ENCODE measurements around the gene L1CAM. TPM values are rescaled to one million over a fixed set of nuclear protein-coding genes. Genes with fewer than 3 reads are reported as not detected.
A peak's percentile ranks its signal among the peaks of the same experiment; 100 is the strongest.

The L1CAM gene
- total RNA-seq, 3 donors from 2014 or later: 0.14 to 0.46 (median 0.34) TPM

GRCh38 chrX:153917869-153918268 lies 31.9 kb upstream of the L1CAM start:
- DNase-seq (no peak), ATAC-seq (no peak)
- Mint-ChIP-seq H3K4me3 (no peak overlapping the region), H3K9me3 (no peaks in the 10 kb centered on the region), H3K27me3 (ENCODE audit: low read depth) (no peaks in the 10 kb centered on the region), H3K4me1 (ENCODE audit: low read depth) (peaks cover 12% of the 10 kb centered on the region), H3K36me3 (ENCODE audit: insufficient read depth) (peaks cover 2% of the 10 kb centered on the region)

GRCh38 chrX:153913701-153914100 lies 27.7 kb upstream of the L1CAM start:
- DNase-seq (no peak), ATAC-seq (no peak)
- peaks cover 7% of the 10 kb centered on the region for H3K36me3 Mint-ChIP-seq (ENCODE audit: insufficient read depth)
- H3K27me3 Mint-ChIP-seq (ENCODE audit: low read depth): no peaks in the 10 kb centered on the region
- no peaks in the 10 kb centered on the region for H3K9me3 Mint-ChIP-seq
- H3K4me1 Mint-ChIP-seq (ENCODE audit: low read depth): peaks cover 5% of the 10 kb centered on the region
- H3K4me3 Mint-ChIP-seq: no peak overlapping the region

DNA sequence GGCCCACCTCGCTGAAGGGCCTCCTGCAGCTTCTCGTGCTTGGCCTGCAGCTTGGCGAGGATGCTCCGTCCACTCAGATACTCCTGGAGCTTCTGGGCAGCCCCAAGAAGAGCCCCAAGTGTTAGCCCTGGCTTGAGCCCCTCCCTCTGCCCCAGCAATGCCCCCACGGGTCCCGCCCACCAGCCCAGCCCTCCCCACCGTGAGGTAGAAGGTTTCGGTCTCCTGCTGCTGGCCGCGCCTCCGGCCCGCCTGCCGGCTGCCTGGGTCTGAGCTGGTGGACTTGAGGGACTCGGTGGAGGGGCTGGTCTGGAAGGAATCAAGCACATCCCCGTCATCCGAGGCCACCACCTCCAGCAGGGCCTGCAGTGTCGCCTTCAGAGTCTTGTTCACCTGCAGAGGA lies 27.2 kb upstream of the L1CAM start:
- DNase-seq (no peak), ATAC-seq (no peak)
- Mint-ChIP-seq H3K9me3 (no peaks in the 10 kb centered on the region), H3K27me3 (ENCODE audit: low read depth) (no peaks in the 10 kb centered on the region), H3K4me3 (no peak overlapping the region), H3K4me1 (ENCODE audit: low read depth) (peaks cover 5% of the 10 kb centered on the region), H3K36me3 (ENCODE audit: insufficient read depth) (peaks cover 7% of the 10 kb centered on the region)

GRCh38 chrX:153911798-153912197 lies 25.8 kb upstream of the L1CAM start:
- ATAC-seq: no peak
- Mint-ChIP-seq H3K4me3 (no peak overlapping the region), H3K4me1 (ENCODE audit: low read depth) (peaks cover 5% of the 10 kb centered on the region), H3K36me3 (ENCODE audit: insufficient read depth) (peaks cover 7% of the 10 kb centered on the region), H3K9me3 (no peaks in the 10 kb centered on the region), H3K27me3 (ENCODE audit: low read depth) (no peaks in the 10 kb centered on the region)
- no peak for DNase-seq

DNA sequence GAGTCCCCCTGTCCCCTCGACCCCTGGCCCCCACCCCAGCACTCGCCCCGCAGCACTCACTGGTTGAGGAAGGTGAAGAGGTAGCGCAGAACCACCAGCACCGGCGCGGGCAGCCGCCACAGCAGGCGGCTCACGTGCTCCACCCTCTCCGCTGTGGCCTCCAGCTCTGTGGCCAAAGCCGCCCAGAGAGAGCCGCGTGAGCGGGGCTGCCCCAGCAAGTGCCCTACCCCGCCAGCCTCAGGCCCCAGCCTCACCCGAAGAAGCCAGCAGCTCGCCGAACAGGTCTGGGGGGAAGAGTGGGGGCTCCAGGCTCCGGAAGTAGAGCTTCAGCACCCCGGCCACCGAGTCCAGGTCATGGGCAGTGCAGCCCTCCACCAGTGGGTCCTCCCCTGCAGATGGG lies 24.5 kb upstream of the L1CAM start:
- H3K4me3 Mint-ChIP-seq: no peak overlapping the region
- peaks cover 10% of the 10 kb centered on the region for H3K4me1 Mint-ChIP-seq (ENCODE audit: low read depth)
- H3K9me3 Mint-ChIP-seq: no peaks in the 10 kb centered on the region
- no peaks in the 10 kb centered on the region for H3K27me3 Mint-ChIP-seq (ENCODE audit: low read depth)
- ATAC-seq (no peak), DNase-seq (no peak)
- H3K36me3 Mint-ChIP-seq (ENCODE audit: insufficient read depth): peaks cover 7% of the 10 kb centered on the region

DNA sequence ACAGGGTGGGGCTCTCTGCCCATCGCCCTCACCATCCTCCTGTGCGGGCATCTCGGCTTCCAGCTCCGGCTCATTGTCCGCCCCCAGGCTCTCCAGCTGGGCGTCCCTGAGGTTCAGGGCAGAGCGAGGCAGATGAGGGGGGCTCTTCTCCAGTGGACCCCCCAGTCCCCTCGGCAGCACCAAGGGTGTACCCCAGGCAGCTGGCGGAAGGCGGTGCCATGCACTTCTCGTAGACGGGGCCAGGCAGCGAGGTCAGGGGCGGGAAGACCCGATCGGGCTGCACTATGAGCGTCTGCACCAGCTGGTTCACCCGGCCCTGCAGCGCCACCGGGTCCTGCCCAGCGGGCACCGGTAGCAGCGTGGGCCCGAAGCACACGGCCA lies 24.0 kb upstream of the L1CAM start:
- Mint-ChIP-seq H3K36me3 (ENCODE audit: insufficient read depth) (peaks cover 7% of the 10 kb centered on the region), H3K9me3 (no peaks in the 10 kb centered on the region), H3K27me3 (ENCODE audit: low read depth) (no peaks in the 10 kb centered on the region), H3K4me1 (ENCODE audit: low read depth) (peaks cover 10% of the 10 kb centered on the region), H3K4me3 (no peak overlapping the region)
- ATAC-seq (no peak), DNase-seq (no peak)

DNA sequence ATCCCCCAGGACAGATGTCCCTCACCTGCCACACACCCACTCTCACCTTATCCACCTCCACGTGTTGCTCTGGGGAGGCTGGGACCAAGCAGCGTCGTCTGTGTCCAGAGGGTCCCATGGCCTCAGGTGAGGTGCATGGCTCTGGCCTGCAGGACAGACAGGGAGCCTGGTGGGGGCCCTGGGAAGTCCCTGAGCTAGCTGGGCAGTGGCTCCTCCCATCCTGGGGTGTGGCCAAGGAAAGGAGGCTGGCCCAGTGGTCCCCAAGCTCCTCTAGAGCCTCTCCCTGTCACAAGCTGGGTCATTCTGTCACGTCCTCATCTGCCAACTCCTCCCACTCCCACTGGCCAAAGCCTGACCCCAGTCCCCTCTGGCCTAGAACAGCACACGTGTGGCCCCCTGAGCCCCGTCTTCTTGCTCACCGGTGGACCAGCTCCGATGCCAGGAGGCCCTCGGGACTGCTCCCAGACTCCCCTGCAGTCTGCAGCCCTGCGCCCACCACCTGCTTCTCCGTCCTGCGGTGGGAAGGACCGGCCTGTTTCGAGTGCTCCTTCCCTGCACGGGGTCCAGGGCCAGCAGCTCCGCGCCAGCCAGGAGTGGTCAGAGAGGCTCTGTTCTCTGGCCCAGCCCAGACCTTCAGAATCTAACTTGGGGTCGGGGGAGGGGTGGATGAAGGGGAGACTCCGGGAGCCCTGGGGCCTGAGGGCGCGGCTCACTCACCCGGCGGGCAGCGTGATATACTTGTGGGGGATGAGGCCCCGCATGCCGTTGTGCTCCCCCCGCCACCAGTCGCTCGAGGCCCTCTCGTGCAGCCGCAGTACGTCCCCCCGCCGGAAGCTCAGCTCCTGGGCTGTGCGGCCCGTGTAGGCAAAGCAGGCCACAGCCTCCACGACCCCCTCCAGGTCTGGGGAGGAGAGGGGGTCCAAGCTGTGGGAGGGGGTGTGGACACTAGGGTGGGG lies 23.3 kb upstream of the L1CAM start:
- no peak for DNase-seq
- Mint-ChIP-seq H3K27me3 (ENCODE audit: low read depth) (no peaks in the 10 kb centered on the region), H3K9me3 (no peaks in the 10 kb centered on the region), H3K4me3 (no peak overlapping the region), H3K4me1 (ENCODE audit: low read depth) (peaks cover 12% of the 10 kb centered on the region), H3K36me3 (ENCODE audit: insufficient read depth) (peaks cover 7% of the 10 kb centered on the region)
- ATAC-seq: no peak

GRCh38 chrX:153908219-153908860 lies 22.4 kb upstream of the L1CAM start:
- Mint-ChIP-seq H3K36me3 (ENCODE audit: insufficient read depth) (peaks cover 5% of the 10 kb centered on the region), H3K4me3 (no peak overlapping the region), H3K9me3 (no peaks in the 10 kb centered on the region), H3K4me1 (ENCODE audit: low read depth) (peaks cover 21% of the 10 kb centered on the region), H3K27me3 (ENCODE audit: low read depth) (no peaks in the 10 kb centered on the region)
- ATAC-seq: no peak
- no peak for DNase-seq

GRCh38 chrX:153907456-153907855 lies 21.5 kb upstream of the L1CAM start:
- Mint-ChIP-seq H3K4me3 (no peak overlapping the region), H3K4me1 (ENCODE audit: low read depth) (peaks cover 28% of the 10 kb centered on the region), H3K36me3 (ENCODE audit: insufficient read depth) (peaks cover 5% of the 10 kb centered on the region), H3K9me3 (no peaks in the 10 kb centered on the region), H3K27me3 (ENCODE audit: low read depth) (no peaks in the 10 kb centered on the region)
- no peak for DNase-seq
- no peak for ATAC-seq

DNA sequence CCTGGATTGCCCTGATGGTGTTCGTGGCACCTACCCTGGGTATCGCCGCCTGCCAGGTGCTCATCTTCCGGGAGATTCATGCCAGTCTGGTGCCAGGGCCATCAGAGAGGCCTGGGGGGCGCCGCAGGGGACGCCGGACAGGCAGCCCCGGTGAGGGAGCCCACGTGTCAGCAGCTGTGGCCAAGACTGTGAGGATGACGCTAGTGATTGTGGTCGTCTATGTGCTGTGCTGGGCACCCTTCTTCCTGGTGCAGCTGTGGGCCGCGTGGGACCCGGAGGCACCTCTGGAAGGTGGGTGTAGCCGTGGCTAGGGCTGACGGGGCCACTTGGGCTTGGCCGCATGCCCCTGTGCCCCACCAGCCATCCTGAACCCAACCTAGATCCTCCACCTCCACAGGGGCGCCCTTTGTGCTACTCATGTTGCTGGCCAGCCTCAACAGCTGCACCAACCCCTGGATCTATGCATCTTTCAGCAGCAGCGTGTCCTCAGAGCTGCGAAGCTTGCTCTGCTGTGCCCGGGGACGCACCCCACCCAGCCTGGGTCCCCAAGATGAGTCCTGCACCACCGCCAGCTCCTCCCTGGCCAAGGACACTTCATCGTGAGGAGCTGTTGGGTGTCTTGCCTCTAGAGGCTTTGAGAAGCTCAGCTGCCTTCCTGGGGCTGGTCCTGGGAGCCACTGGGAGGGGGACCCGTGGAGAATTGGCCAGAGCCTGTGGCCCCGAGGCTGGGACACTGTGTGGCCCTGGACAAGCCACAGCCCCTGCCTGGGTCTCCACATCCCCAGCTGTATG lies 20.3 kb upstream of the L1CAM start:
- H3K9me3 Mint-ChIP-seq: no peaks in the 10 kb centered on the region
- H3K27me3 Mint-ChIP-seq (ENCODE audit: low read depth): no peaks in the 10 kb centered on the region
- DNase-seq: no peak
- ATAC-seq: peak in 1 of 2 donors; percentile 33
- no peaks in the 10 kb centered on the region for H3K36me3 Mint-ChIP-seq (ENCODE audit: insufficient read depth)
- no peak overlapping the region for H3K4me3 Mint-ChIP-seq
- peaks cover 31% of the 10 kb centered on the region for H3K4me1 Mint-ChIP-seq (ENCODE audit: low read depth)

GRCh38 chrX:153905481-153906095 lies 19.6 kb upstream of the L1CAM start:
- Mint-ChIP-seq H3K9me3 (no peaks in the 10 kb centered on the region), H3K4me3 (no peak overlapping the region), H3K36me3 (ENCODE audit: insufficient read depth) (no peaks in the 10 kb centered on the region), H3K4me1 (ENCODE audit: low read depth) (peaks cover 36% of the 10 kb centered on the region), H3K27me3 (ENCODE audit: low read depth) (no peaks in the 10 kb centered on the region)
- DNase-seq (no peak), ATAC-seq (no peak)

- ATAC-seq: no peak
- no peak for DNase-seq
- no peaks in the 10 kb centered on the region for H3K36me3 Mint-ChIP-seq (ENCODE audit: insufficient read depth)
- H3K4me1 Mint-ChIP-seq (ENCODE audit: low read depth): peaks cover 38% of the 10 kb centered on the region
- no peaks in the 10 kb centered on the region for H3K27me3 Mint-ChIP-seq (ENCODE audit: low read depth)
- no peak within 1 kb of the TSS for H3K4me3 Mint-ChIP-seq
- H3K9me3 Mint-ChIP-seq: no peaks in the 10 kb centered on the region
These were observed 18.3 kb upstream of the L1CAM start, which contains the start of gene AVPR2 for GRCh38 chrX:153903991-153904957. Gene AVPR2, plus strand, starts transcription at chrX:153904673. Its CDS starts 473 bp downstream, at chrX:153905146.
